HCEC 1CT (cell line): ENCODE data around the gene FARP1.

Experiments
- DNase-seq: peaks from one replicate; pipeline ENCODE4 v3.0.0-alpha.2; 2017

Gene FARP1

DNA sequence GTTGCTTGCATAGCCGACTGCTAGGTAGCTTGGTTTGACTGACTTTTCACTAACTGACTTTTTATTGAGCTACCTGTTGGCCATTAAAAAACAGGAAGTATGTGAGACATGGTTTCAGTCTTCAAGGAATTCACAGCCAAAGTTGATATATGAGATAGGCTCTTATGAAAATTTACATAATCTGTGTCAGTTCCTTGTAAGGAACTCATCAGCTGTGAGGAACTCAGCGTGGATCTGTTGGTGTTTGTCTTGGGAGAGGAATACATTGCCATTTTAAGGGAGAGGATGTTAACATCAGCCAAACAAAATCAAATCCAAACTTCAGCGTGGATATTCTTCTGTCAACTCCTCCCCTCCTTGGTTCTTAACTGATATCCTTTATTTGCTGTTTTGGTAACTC, 32.1 kb downstream of the FARP1 start:
- DNase-seq: no peak

DNA sequence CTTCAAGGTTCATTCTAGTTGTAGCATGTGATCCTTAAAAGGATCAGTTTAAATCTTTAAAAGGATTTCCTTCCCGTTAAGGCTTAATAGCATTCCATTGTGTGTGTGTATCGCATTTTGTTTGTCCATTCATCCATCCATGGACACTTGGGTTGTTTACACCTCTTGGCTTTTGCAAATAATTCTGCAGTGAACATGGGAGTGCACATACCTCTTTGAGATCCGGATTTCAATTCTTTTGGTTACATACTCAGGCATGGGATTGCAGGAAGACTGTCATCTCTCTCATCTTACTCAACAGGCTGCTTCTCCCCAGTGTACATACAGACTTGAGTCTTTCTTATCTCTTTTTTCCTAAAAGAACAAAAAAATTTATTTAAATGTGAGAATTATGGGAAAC, 32.9 kb downstream of the FARP1 start:
- DNase-seq: no peak

DNA sequence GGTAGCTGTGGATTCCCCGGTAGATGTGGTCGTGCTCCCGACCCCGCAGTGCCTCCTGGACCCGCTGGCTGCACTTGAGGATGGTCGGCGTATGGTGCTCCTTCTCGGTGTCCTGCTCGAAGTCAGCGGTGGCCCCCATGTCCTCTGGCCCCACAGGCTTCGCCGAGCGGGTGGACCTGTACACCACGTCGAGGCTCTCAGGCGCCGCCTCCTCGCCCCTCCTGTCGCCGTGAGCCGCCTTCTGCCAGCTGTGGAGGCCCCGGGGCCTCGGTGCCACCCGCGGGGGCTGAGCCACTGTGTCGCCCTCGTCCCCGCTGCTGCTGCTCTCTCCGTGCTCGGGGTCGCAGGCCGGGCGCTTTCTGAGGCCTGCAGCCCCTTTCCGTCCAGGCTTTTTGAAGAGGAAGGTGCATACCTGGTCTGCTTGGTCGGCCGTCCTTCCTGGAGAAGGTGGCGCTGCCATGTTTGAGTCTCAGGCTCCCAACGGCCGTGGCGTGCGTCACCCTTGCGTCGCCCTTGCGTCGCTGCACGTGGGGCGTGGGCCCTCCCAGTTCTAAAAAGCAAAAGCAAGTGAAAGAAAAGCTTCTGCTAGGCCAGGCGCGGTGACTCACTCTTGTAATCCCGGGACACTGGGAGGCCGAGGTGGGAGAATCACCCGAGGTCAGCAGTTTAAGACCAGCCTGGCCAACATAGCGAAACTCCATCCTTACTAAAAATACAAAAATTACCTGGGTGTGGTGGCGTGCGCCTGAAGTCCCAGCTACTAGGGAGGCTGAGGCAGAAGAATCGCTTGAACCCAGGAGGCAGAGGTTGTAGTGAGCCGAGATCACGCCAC, 34.1 kb downstream of the FARP1 start, which contains the start of gene RNF113B:
RNF113B (minus strand) TSS at position 493 of the 832 bp plus-strand sequence; CDS start at position 460, 33 bp downstream.
- DNase-seq: no peak

DNA sequence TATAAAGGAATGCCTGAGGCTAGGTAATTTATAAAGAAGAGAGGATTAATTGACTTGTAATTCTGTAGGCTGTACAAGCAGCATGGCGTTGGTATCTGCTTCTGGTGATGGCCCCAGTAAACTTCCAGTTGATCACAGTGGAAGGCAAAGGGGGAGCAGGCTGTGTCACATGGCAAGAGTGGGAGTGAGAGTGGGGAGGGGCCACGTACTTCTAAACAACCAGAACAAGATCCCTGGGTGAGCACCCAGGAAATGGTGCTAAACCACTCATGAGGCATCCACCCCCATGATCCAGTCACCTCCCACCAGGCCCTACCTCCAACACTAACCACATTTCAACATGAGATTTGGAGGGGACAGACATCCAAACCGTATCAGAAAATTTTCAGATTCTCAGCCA, 37.2 kb downstream of the FARP1 start:
- DNase-seq: no peak

DNA sequence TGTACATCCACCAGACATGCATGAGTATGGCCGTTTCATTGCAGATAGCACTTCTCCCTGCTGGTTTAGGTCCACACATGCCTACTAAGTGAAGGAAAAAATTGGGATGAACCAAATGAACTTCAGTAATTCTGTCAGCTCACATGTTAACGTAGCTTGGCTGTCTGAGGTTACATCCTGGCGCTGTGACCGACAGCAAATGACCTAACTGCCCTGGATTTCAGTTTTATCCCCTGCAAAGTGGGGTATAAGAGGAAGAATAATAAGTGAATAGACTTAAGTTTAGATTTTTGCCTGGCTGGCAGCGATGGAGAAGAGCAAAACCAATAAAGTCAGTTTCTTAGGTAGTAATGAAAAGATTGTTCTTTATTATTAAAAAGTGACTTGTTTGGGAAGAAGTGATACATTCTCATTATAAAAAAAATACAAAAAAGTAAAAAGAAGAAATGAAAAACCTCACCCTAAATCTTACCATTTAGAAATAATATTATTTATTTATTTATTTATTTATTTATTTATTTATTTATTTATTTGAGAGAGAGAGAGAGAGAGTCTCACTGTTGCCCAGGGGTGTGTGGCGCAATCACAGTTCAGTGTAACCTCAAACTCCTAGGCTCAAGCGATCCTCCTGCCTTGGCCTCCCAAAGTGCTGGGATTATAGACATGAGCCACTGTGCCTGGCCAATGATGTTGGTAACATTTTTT, 38.4 kb downstream of the FARP1 start:
- DNase-seq: no peak

DNA sequence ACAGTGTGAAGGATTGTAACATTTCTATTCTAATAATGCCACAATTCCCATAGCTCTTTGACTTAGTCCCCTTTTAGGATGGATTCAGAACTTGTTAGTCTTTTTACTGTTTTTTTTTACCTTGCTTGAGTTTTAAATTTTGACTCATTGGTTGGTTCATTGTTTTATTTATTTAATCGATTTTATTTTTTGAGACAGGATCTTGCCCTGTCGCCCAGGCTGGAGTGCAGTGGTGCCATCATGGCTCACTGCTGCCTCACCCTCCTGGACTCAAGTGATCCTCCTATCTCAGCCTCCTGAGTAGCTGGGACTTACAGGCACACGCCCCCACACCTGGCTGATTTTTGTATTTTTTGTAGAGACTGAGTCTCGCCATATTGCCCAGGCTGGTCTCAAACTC, 39.3 kb downstream of the FARP1 start:
- DNase-seq: no peak

- no peak for DNase-seq
Measured at GRCh38 chr13:98182589-98182988, 39.7 kb downstream of the FARP1 start.

- DNase-seq: no peak
Measured at GRCh38 chr13:98184792-98185191, 41.9 kb downstream of the FARP1 start.

- no peak for DNase-seq
Measured at GRCh38 chr13:98187155-98187964, 44.5 kb downstream of the FARP1 start.

DNA sequence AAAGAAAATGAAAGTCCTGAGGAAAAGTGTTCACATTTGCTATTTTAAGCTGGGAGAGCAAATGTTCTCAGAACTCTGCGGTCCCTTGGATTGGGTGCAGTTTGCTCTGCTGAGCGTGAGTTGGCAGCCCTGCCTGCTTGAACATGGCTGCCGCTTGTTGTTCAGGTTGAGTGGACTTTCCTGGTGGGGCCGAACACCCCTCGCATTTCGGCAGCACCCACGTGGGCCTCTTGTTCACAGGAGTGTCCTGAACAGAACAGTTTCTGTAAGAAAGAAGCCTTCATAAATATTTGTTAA, 45.0 kb downstream of the FARP1 start:
- DNase-seq: no peak

DNA sequence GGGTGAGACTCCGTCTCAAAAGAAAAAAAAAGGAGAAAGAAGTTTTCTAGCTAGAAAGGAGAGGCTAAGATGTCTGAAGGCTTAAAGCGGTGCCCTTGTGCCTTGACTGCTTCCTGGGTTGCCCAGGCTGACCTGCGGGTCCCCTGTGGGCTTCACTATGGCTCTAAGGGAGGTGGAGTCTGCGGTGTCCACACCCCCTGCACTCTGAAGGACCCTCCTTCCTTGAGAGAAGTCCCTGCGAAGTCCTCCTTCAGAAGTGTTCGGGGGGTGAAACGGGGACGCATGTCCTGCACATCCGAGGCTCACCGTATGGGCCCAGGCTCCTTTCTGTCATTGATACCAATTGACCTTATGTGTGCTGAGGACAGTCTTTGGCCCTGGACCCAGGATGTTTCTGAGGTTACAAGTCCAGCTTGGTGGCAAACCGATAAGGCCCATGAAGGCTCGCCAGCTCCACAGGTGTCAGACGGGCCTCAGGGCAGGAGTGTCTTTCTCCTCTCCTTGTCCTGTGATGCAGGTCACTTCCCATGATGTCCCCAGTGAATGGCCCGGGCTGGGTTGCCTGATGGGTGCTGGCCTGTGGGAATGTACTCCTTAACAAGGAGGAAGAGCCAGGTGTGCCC, 45.8 kb downstream of the FARP1 start:
- DNase-seq: no peak

DNA sequence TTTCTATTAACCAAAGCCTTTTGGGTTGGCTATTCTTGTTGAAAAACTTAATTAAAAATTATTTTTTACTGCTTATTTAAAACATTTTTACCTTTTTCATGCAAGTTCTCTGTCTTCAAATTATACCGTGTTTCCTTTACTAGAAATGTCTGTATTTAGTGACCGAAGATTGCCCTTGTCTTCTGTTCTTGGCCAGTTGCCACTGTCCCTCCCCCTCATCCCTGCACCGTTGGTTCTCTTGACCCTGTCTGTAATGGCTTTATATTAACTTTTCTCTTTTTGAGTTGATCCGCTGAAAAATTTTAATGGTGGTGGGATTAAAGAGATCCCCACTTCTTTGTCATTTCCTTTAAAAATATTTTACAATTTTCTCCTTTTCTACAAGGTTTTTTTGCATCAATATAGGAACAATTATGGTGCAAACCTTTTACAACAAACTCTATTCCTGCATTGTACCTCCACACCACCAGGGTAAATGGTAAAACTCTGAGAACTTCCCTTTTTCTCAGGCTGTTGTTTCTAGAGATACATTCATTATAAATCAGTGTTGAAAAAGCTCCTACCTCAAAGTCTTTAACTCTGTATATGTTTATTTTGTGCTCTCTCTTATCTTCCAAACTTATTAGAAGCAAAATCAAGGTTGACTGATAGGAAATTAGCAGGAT, 47.1 kb downstream of the FARP1 start:
- no peak for DNase-seq

GRCh38 chr13:98190889-98191444, 48.1 kb downstream of the FARP1 start:
- DNase-seq: no peak

DNA sequence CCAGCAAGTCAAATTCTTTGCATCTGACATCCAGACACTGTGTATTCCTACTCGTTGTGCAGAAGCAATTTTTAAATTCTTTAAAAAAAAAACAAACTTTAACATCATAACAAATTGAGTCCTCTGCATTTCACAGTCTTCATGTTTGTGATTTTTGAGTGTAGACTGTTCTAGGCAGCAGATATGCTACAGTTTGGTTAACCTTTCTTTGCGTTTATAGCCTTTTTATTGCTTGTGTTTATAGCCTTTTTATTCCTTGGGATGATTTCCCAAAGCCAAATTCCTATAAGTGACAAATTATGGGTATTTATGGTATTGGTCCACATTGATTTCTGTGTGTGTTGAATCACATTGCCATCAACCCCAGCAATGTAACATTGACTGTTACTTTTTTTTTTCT, 49.1 kb downstream of the FARP1 start:
- DNase-seq: no peak

- no peak for DNase-seq
Measured at GRCh38 chr13:98195054-98195791, 52.3 kb downstream of the FARP1 start.

- DNase-seq: no peak
Measured at GRCh38 chr13:98198683-98199082, 55.8 kb downstream of the FARP1 start.

- DNase-seq: no peak
Measured at GRCh38 chr13:98199480-98199879, 56.6 kb downstream of the FARP1 start.

- DNase-seq: no peak
Measured at GRCh38 chr13:98200211-98200878, 57.5 kb downstream of the FARP1 start.

DNA sequence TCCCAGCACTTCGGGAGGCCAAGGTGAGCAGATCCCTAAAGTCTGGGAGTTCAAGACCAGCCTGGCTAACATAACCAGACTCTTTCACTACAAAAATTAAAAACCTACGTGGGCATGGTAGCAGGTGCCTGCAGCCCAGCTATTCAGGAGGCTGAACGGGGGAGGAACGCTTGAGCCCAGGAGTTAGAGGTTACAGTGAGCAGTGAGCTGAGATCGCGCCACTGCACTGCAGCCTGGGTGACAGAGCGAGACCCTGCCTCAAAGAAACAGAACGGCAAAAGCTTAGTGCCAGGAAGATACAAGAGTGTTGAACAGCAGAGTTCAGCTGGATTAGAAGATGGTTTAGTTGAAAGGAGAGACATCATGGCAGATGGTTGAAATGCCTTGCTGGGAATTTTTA, 58.3 kb downstream of the FARP1 start:
- DNase-seq: no peak

DNA sequence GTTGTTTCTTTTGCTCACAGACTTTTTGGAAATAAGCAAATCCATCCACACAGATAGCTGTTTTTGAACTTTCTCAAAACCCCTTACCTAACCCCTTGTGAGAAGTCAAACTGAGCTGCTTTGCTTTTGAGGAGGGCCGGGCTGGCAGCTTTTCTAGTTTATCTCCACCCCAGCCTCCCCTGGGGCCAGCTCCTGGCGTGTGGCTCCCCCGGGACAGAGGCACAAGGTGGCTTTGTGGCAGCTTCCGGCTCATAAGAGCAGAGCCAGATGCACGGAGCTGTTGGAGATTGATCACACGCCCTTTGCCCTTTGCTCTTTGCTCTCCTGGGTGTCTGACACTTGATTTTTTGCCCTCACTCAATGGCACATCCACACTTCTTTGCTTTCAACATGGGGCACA, 59.1 kb downstream of the FARP1 start:
- DNase-seq: no peak
